Prostate gland (tissue), 2 donors: Measurements from ENCODE around the gene SPRR5.

ENCODE experiments used
- CTCF ChIP-seq, 4 experiments: fragments of 200-600 bp in 2 of 4; fragments of 450-650 bp in 2 of 4; sonication (generic) in 2 of 4; IDR thresholded peaks; 1 replicate in 3 of 4; 2 replicates in 1 of 4; pipeline ENCODE4 v1.5.1; 2016 to 2019; ENCODE audit warnings: antibody characterized with exemption in 4 of 4, mild to moderate bottlenecking in 2 of 4, moderate library complexity in 2 of 4
- POLR2A ChIP-seq: fragments of 450-650 bp; IDR thresholded peaks from one replicate; pipeline ENCODE4 v1.6.1; 2016; ENCODE audit warnings: antibody characterized with exemption, mild to moderate bottlenecking
- POLR2AphosphoS5 ChIP-seq: sonication (generic); formaldehyde crosslinking; IDR thresholded peaks from one replicate; pipeline ENCODE4 v1.6.1; 2017; ENCODE audit warnings: antibody characterized with exemption

DNA sequence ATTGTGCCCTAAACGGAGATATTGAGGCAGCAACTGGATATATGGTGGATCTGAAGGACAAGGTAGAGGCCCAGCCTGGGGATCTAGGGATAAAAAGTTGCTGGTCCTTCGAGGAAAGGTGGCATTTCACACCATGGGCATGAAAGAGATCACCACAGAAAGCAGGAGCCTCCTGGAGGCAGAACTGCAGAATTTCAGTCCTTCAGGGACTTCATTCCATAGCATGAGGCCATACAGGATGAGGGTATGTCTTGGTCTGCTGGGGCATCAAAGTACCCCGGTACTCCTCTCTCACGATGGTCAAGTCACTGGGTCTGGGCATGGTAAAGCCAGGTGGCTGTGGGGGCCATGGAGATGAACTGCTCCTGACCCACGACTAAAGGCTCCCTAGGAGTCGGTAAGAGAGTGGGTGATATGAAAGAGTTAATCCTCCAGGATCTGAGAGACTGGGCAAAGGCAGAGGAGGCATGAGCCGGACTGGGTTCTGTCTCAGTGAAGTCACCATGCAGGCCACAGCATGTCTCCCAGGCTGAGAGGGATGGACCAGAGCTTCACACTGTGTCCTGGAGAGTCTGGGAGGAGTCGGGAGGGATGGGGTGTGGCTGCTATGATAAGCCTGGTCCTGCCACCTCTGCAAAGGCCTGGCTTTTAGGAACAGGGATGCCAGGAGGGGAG is 5.8 kb upstream of the SPRR5 start:
- TF ChIP-seq POLR2A: no peak
- no peak for TF ChIP-seq CTCF (IDR thresholded peaks at IDR 0.05)
- TF ChIP-seq POLR2AphosphoS5: no peak
